SK-N-SH (cell line): ENCODE data around the gene UNC45A. TPM values are rescaled to one million over a fixed set of nuclear protein-coding genes. Genes with fewer than 3 reads are reported as not detected.
A peak's percentile ranks its signal among the peaks of the same experiment; 100 is the strongest.

Source experiments
- CTCF ChIA-PET: fragments of 300-600, 350-600 bp; formaldehyde crosslinking; extraction: SDS; loops from one replicate; lab custom pipeline; 2021; lab: Yijun Ruan, JAX
- POLR2A ChIA-PET: fragments of 350-600 bp; sonication (Branson Sonifier 250); formaldehyde crosslinking; extraction: SDS; loops from one replicate; lab custom pipeline; 2020; ENCODE audit warnings: antibody characterized with exemption, inconsistent platforms; lab: Yijun Ruan, JAX
- DNase-seq: peaks from one replicate; pipeline ENCODE4 v3.0.0; 2012
- H2AFZ ChIP-seq: fragments of 200-600 bp; sonication (generic); 2 replicates; pipeline ENCODE4 v1.8.1; 2016; ENCODE audit warnings: antibody characterized with exemption, mild to moderate bottlenecking, low read depth
- H3F3A ChIP-seq: fragments of 200-600 bp; sonication (generic); replicated peaks from 2 replicates; pipeline ENCODE3; 2016; ENCODE audit warnings: antibody characterized with exemption, mild to moderate bottlenecking; ENCODE audit not compliant: insufficient read depth
- H3K27ac ChIP-seq, 2 experiments: fragments of 200-500 bp in 1 of 2; fragments of 200-600 bp in 1 of 2; sonication (Bioruptor generic) in 1 of 2; sonication (generic), shearing (Covaris generic) in 1 of 2; 2 replicates each; pipeline versions ENCODE4 v1.5.1 to v1.6.1; 2014 to 2016; ENCODE audit warnings: low read depth in 2 of 2, inconsistent platforms in 1 of 2, low read length in 1 of 2, mild to moderate bottlenecking in 1 of 2, mixed read lengths in 1 of 2
- H3K27me3 ChIP-seq: fragments of 200-600 bp; sonication (generic), shearing (Covaris generic); 2 replicates; pipeline ENCODE4 v1.6.1; 2016; ENCODE audit warnings: mixed run types; ENCODE audit not compliant: insufficient read depth
- H3K36me3 ChIP-seq, 2 experiments: fragments of 200-500 bp in 1 of 2; fragments of 200-600 bp in 1 of 2; sonication (Bioruptor generic) in 1 of 2; sonication (generic) in 1 of 2; replicated peaks in 1 of 2; 2 replicates each; pipeline versions ENCODE3 to v1.5.1; 2014 to 2016; ENCODE audit warnings: low read length in 1 of 2, mild to moderate bottlenecking in 1 of 2; ENCODE audit not compliant: insufficient read depth in 2 of 2, control insufficient read depth in 1 of 2
- H3K4me1 ChIP-seq, 2 experiments: fragments of 200-500 bp in 1 of 2; fragments of 200-600 bp in 1 of 2; sonication (Bioruptor generic) in 1 of 2; sonication (generic), shearing (Covaris generic) in 1 of 2; 2 replicates each; pipeline versions ENCODE4 v1.5.1 to v1.6.1; 2014 to 2016; ENCODE audit warnings: low read depth in 1 of 2, low read length in 1 of 2, mixed run types in 1 of 2; ENCODE audit not compliant: insufficient read depth in 2 of 2, control insufficient read depth in 1 of 2
- H3K4me2 ChIP-seq: fragments of 200-600 bp; sonication (generic), shearing (Covaris generic); 2 replicates; pipeline ENCODE4 v1.6.1; 2017; ENCODE audit warnings: mixed run types
- H3K4me3 ChIP-seq, 2 experiments: fragments of 200-500 bp in 1 of 2; fragments of 200-600 bp in 1 of 2; sonication (Bioruptor generic) in 1 of 2; sonication (generic), shearing (Covaris generic) in 1 of 2; 2 replicates each; pipeline versions ENCODE4 v1.5.1 to v1.8.1; 2014 to 2016; ENCODE audit warnings: low read depth in 2 of 2, inconsistent platforms in 1 of 2, low read length in 1 of 2, mild to moderate bottlenecking in 1 of 2, mixed read lengths in 1 of 2, moderate library complexity in 1 of 2
- H3K79me2 ChIP-seq: fragments of 200-600 bp; sonication (generic); 2 replicates; pipeline ENCODE4 v1.8.1; 2017; ENCODE audit warnings: mild to moderate bottlenecking; ENCODE audit not compliant: insufficient read depth
- H3K9ac ChIP-seq: fragments of 200-600 bp; sonication (generic); 2 replicates; pipeline ENCODE4 v1.6.1; 2017; ENCODE audit warnings: mixed run types
- H3K9me2 ChIP-seq: fragments of 200-600 bp; sonication (generic); 2 replicates; pipeline ENCODE4 v1.6.1; 2017; ENCODE audit warnings: mixed run types
- H3K9me3 ChIP-seq: fragments of 200-600 bp; sonication (generic); 2 replicates; pipeline ENCODE4 v1.6.1; 2017; ENCODE audit warnings: mixed run types, mild to moderate bottlenecking, moderate library complexity
- H4K20me1 ChIP-seq: fragments of 200-600 bp; sonication (generic); 2 replicates; pipeline ENCODE4 v1.6.1; 2017; ENCODE audit warnings: mild to moderate bottlenecking, mixed run types; ENCODE audit not compliant: insufficient read depth
- CHD2 ChIP-seq: fragments of 150-350 bp; IDR thresholded peaks from 2 replicates; pipeline ENCODE4 v1.6.1; 2018; ENCODE audit warnings: low read length; ENCODE audit not compliant: partially characterized antibody
- CTCF ChIP-seq: fragments of 200-600 bp; sonication (generic); IDR thresholded peaks from 2 replicates; pipeline ENCODE4 v1.6.1; 2017; ENCODE audit warnings: antibody characterized with exemption, mild to moderate bottlenecking, moderate library complexity
- ELF1 ChIP-seq: IDR thresholded peaks from 2 replicates; pipeline ENCODE4 v1.4.0; 2012
- EP300 ChIP-seq, 2 experiments: IDR thresholded peaks; 2 replicates each; pipeline versions ENCODE4 v1.4.0 to v1.6.1; 2012; ENCODE audit warnings: borderline replicate concordance in 1 of 2, low read depth in 1 of 2, low read length in 1 of 2
- FOSL2 ChIP-seq: IDR thresholded peaks from 2 replicates; pipeline ENCODE4 v1.4.0; 2012; ENCODE audit warnings: low read depth, mild to moderate bottlenecking, moderate library complexity, borderline replicate concordance
- FOXJ3 ChIP-seq: sonication (generic); formaldehyde crosslinking; IDR thresholded peaks from 2 replicates; pipeline ENCODE4 v1.5.1; 2020; ENCODE audit warnings: mild to moderate bottlenecking, missing genetic modification reagents
- FOXM1 ChIP-seq: IDR thresholded peaks from 2 replicates; pipeline ENCODE4 v1.4.0; 2012; ENCODE audit warnings: low read depth, mild to moderate bottlenecking
- GABPA ChIP-seq: IDR thresholded peaks from 2 replicates; pipeline ENCODE4 v1.4.0; 2012; ENCODE audit warnings: low read depth, mild to moderate bottlenecking
- MAX ChIP-seq: IDR thresholded peaks from 2 replicates; pipeline ENCODE4 v1.4.0; 2012; ENCODE audit warnings: low read depth
- MEF2A ChIP-seq: IDR thresholded peaks from 2 replicates; pipeline ENCODE4 v1.4.0; 2012; ENCODE audit warnings: low read depth, borderline replicate concordance
- NRF1 ChIP-seq: IDR thresholded peaks from 2 replicates; pipeline ENCODE4 v1.6.1; 2012; ENCODE audit warnings: low read depth, mild to moderate bottlenecking, low read length
- PBX3 ChIP-seq: IDR thresholded peaks from 2 replicates; pipeline ENCODE4; 2012
- POLR2AphosphoS5 ChIP-seq: IDR thresholded peaks from 2 replicates; pipeline ENCODE4 v1.6.1; 2012; ENCODE audit warnings: low read depth, low read length
- RFX5 ChIP-seq: IDR thresholded peaks from 2 replicates; pipeline ENCODE4 v1.6.1; 2012; ENCODE audit warnings: mild to moderate bottlenecking, improper control_type of control experiment, low read length
- RXRA ChIP-seq: IDR thresholded peaks from 2 replicates; pipeline ENCODE4 v1.4.0; 2012; ENCODE audit warnings: low read depth, mild to moderate bottlenecking, borderline replicate concordance
- SIN3A ChIP-seq: IDR thresholded peaks from 2 replicates; pipeline ENCODE4 v1.6.1; 2012; ENCODE audit warnings: low read depth, mild to moderate bottlenecking, low read length, moderate library complexity, borderline replicate concordance
- TAF1 ChIP-seq: IDR thresholded peaks from 2 replicates; pipeline ENCODE4 v1.6.1; 2012; ENCODE audit warnings: low read depth, mild to moderate bottlenecking, low read length, moderate library complexity, borderline replicate concordance
- TEAD4 ChIP-seq: IDR thresholded peaks from 2 replicates; pipeline ENCODE4 v1.4.0; 2012; ENCODE audit warnings: mild to moderate bottlenecking, borderline replicate concordance; ENCODE audit not compliant: insufficient read depth
- USF2 ChIP-seq: fragments of 150-350 bp; IDR thresholded peaks from 2 replicates; pipeline ENCODE4 v1.6.1; 2017; ENCODE audit warnings: antibody characterized with exemption, low read length, low read depth, borderline replicate concordance
- YY1 ChIP-seq: IDR thresholded peaks from 2 replicates; pipeline ENCODE4 v1.4.0; 2012; ENCODE audit warnings: low read depth, mild to moderate bottlenecking
- WGBS: methylation state at CpG from one replicate; pipeline ENCODE4 v1.1.6; 2017; ENCODE audit warnings: low lambda C conversion rate; 5-methylcytosine and 5-hydroxymethylcytosine counted together
- polyA plus RNA-seq, 3 experiments: library from polyadenylated mRNA; depleted of rRNA; stranded (reverse); fragments of >200 nt; gene quantifications; 2 replicates each; pipeline ENCODE4 v1.2.3, GENCODE V29; 2012
- TF ChIP-seq, protein P1 (sequence below): IDR thresholded peaks from 2 replicates; pipeline ENCODE4 v1.4.0; 2012; ENCODE audit warnings: low read depth, borderline replicate concordance

Gene UNC45A
- polyA plus RNA-seq, 1 of the 3 experiments (the other 2 are of a cell fraction): 85.1 TPM

GRCh38 chr15:90931575-90931827 is 3.6 kb upstream of the UNC45A start:
- no peaks in the 10 kb centered on the region for H3K27me3 ChIP-seq
- H3K4me1 ChIP-seq: peaks cover 11 to 40% of the 10 kb centered on the region in 2 experiments; a peak in 2 of 4 replicates
- CTCF ChIA-PET: interaction anchor here (0.6 to 11.5 kb wide), 21 partner anchors 13 to 341 kb away, joined by 3 to 142 read pairs (median 8); partner anchors contain the start of genes FES, FURIN, MAN2A2 and RCCD1
- H3K9me2 ChIP-seq: no peaks in the 10 kb centered on the region
- H4K20me1 ChIP-seq: no peaks in the 10 kb centered on the region
- no peaks in the 10 kb centered on the region for H3K9me3 ChIP-seq
- POLR2A ChIA-PET: interaction anchor here (2.2 to 4.8 kb wide), 4 partner anchors 22 to 36 kb away, joined by 8 to 23 read pairs (median 10); partner anchors contain the start of genes MAN2A2 and RCCD1
- peaks cover 14% of the 10 kb centered on the region for H3K79me2 ChIP-seq
- no peak for DNase-seq
- H3K4me2 ChIP-seq: peak overlapping the region; percentile 97
- H3K27ac ChIP-seq: peak overlapping the region in 1 of 2 experiments; percentile 80; a peak in 2 of 4 replicates
- peak overlapping the region; percentile 91; the same call in 1 of the 2 replicates for H2AFZ ChIP-seq
- H3K4me3 ChIP-seq: peak overlapping the region; percentile 84 to 89
- peak overlapping the region; percentile 74; the same call in 1 of the 2 replicates for H3K9ac ChIP-seq
- H3K36me3 ChIP-seq: no peaks in the 10 kb centered on the region
- TF ChIP-seq GABPA (no peak), POLR2AphosphoS5 (no peak), NRF1 (no peak)
- WGBS: 45% methylated on average over 6 of the region's 6 CpGs
- H3F3A ChIP-seq: peaks cover 22% of the 10 kb centered on the region

GRCh38 chr15:90931828-90932659 is 3.0 kb upstream of the UNC45A start, which contains the start of gene HDDC3:
TSS of gene HDDC3 (minus strand) at chr15:90932549. CDS start at chr15:90932540, 9 bp downstream.
- Histone ChIP-seq H3F3A (peaks cover 22% of the 10 kb centered on the region), H3K9me2 (no peaks in the 10 kb centered on the region), H3K27ac (peak within 1 kb of the TSS; percentile 32 to 80; a peak in 3 of 4 replicates), H2AFZ (peak within 1 kb of the TSS; percentile 91), H3K9me3 (no peaks in the 10 kb centered on the region), H3K36me3 (peaks cover 0 to 4% of the 10 kb centered on the region in 2 experiments), H3K27me3 (no peaks in the 10 kb centered on the region), H3K9ac (peak within 1 kb of the TSS; percentile 74), H3K4me1 (peaks cover 13 to 41% of the 10 kb centered on the region in 2 experiments; a peak in 2 of 4 replicates), H4K20me1 (no peaks in the 10 kb centered on the region), H3K79me2 (peaks cover 19% of the 10 kb centered on the region), H3K4me3 (peak within 1 kb of the TSS; percentile 84 to 89), H3K4me2 (peak within 1 kb of the TSS; percentile 97)
- POLR2A ChIA-PET: interaction anchor here (0.6 to 4.8 kb wide), 6 partner anchors 17 to 120 kb away, joined by 3 to 23 read pairs (median 8); partner anchors contain the start of genes MAN2A2 and RCCD1
- DNase-seq: peak; percentile 94
- CTCF ChIA-PET: interaction anchor here (0.6 to 11.5 kb wide), 39 partner anchors 10 to 1619 kb away, joined by 3 to 142 read pairs (median 7); partner anchors contain the start of genes BLM, FES, FURIN and MAN2A2
- 1% methylated on average over 33 of the region's 52 CpGs for WGBS
- TF ChIP-seq FOSL2 (no peak), RXRA (no peak), USF2 (no peak), SIN3A (peak; percentile 85; the same call in 1 of the 2 replicates), RFX5 (no peak), ELF1 (no peak), EP300 (IDR thresholded peaks at IDR 0.05; ENCODE audit: borderline replicate concordance in 1 of 2, low read depth in 1 of 2, low read length in 1 of 2) (no peak), NRF1 (peak; percentile 28; the same call in 1 of the 2 replicates), TAF1 (peak; percentile 91), FOXJ3 (CRISPR knock-in tag) (no peak), CTCF (peak; percentile 87), MAX (peak; percentile 79), TEAD4 (no peak), POLR2AphosphoS5 (peak; percentile 73), PBX3 (peak; percentile 9; the same call in 1 of the 2 replicates), CHD2 (peak; percentile 61), FOXM1 (no peak), MEF2A (no peak), YY1 (peak; percentile 70)
- TF ChIP-seq, protein P1, sequence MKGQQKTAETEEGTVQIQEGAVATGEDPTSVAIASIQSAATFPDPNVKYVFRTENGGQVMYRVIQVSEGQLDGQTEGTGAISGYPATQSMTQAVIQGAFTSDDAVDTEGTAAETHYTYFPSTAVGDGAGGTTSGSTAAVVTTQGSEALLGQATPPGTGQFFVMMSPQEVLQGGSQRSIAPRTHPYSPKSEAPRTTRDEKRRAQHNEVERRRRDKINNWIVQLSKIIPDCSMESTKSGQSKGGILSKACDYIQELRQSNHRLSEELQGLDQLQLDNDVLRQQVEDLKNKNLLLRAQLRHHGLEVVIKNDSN: no peak
